Liver (tissue), 3 donors: Measurements from ENCODE around the gene ZNF48.

Source experiments
- ATF3 ChIP-seq: IDR thresholded peaks from 2 replicates; pipeline ENCODE4 v1.6.1; 2016; ENCODE audit warnings: antibody characterized with exemption
- CTCF ChIP-seq: fragments of 150-350 bp; IDR thresholded peaks from 2 replicates; pipeline ENCODE4 v1.5.1; 2017; ENCODE audit warnings: improper control_type of control experiment, low read depth, low read length; ENCODE audit not compliant: missing input control
- EGR1 ChIP-seq, 2 donors: IDR thresholded peaks; 2 replicates each; pipeline ENCODE4 v1.6.1; 2016 to 2018; ENCODE audit warnings: antibody characterized with exemption in 2 of 2, low read depth in 2 of 2
- GABPA ChIP-seq, 2 donors: IDR thresholded peaks in 1 of 2; conservative IDR thresholded peaks in 1 of 2; 2 replicates each; pipeline ENCODE4 v1.6.1; 2016; ENCODE audit warnings: antibody characterized with exemption in 2 of 2, mild to moderate bottlenecking in 1 of 2, moderate library complexity in 1 of 2
- HNF4A ChIP-seq, 2 donors: conservative IDR thresholded peaks; 2 replicates each; pipeline ENCODE4 v1.6.1; 2016; ENCODE audit warnings: antibody characterized with exemption in 2 of 2, mild to moderate bottlenecking in 2 of 2
- HNF4G ChIP-seq: IDR thresholded peaks from 2 replicates; pipeline ENCODE4 v1.6.1; 2016; ENCODE audit warnings: antibody characterized with exemption
- JUND ChIP-seq, 2 donors: IDR thresholded peaks; 2 replicates each; pipeline ENCODE4 v1.6.1; 2016; ENCODE audit warnings: antibody characterized with exemption in 2 of 2
- MAX ChIP-seq: IDR thresholded peaks from 2 replicates; pipeline ENCODE4 v1.6.1; 2016; ENCODE audit warnings: antibody characterized with exemption
- RAD21 ChIP-seq, 2 donors: IDR thresholded peaks; 2 replicates each; pipeline ENCODE4 v1.6.1; 2016; ENCODE audit warnings: antibody characterized with exemption in 2 of 2, mild to moderate bottlenecking in 2 of 2
- REST ChIP-seq: IDR thresholded peaks from 2 replicates; pipeline ENCODE4 v1.6.1; 2016; ENCODE audit warnings: antibody characterized with exemption, mild to moderate bottlenecking
- RXRA ChIP-seq, 2 donors: IDR thresholded peaks; 2 replicates each; pipeline ENCODE4 v1.6.1; 2017 to 2018; ENCODE audit warnings: antibody characterized with exemption in 2 of 2, mild to moderate bottlenecking in 1 of 2
- SP1 ChIP-seq: IDR thresholded peaks from 2 replicates; pipeline ENCODE4 v1.6.1; 2018; ENCODE audit warnings: antibody characterized with exemption, mild to moderate bottlenecking
- TAF1 ChIP-seq: conservative IDR thresholded peaks from 2 replicates; pipeline ENCODE4 v1.6.1; 2016; ENCODE audit warnings: antibody characterized with exemption, mild to moderate bottlenecking
- YY1 ChIP-seq: IDR thresholded peaks from 2 replicates; pipeline ENCODE4 v1.6.1; 2016; ENCODE audit warnings: antibody characterized with exemption, mild to moderate bottlenecking
- donor health status: healthy.
- donor health status: healthy.

GRCh38 chr16:30359871-30360170, 35.4 kb upstream of the ZNF48 start:
- TF ChIP-seq CTCF (no peak), MAX (no peak), RAD21 (IDR thresholded peaks at IDR 0.05) (no peak), JUND (IDR thresholded peaks at IDR 0.05) (no peak), SP1 (no peak), TAF1 (no peak), GABPA (IDR thresholded peaks at IDR 0.05 in 1 of 2, conservative IDR thresholded peaks at IDR 0.05 in 1 of 2) (no peak), REST (no peak), YY1 (no peak), ATF3 (no peak), RXRA (IDR thresholded peaks at IDR 0.05) (no peak), HNF4G (no peak), EGR1 (IDR thresholded peaks at IDR 0.05; ENCODE audit: low read depth in 2 of 2) (no peak), HNF4A (conservative IDR thresholded peaks at IDR 0.05) (no peak)
